Suprapubic skin (tissue), 4 donors: ENCODE results near the gene GAPDHS. TPM values are rescaled to one million over a fixed set of nuclear protein-coding genes. Genes with fewer than 3 reads are reported as not detected.

ENCODE experiments used
- DNase-seq, 2 donors: peaks; one replicate each; pipeline ENCODE4 v3.0.0-alpha.2; 2019; ENCODE audit warnings: low spot score in 2 of 2
- H3K27ac ChIP-seq: fragments of 200-600 bp; sonication (generic); one replicate; pipeline ENCODE4 v1.5.1; 2019
- H3K27me3 ChIP-seq: fragments of 200-600 bp; sonication (generic); one replicate; pipeline ENCODE4 v1.5.1; 2019
- H3K36me3 ChIP-seq: fragments of 200-600 bp; sonication (generic); one replicate; pipeline ENCODE4 v1.5.1; 2019
- H3K4me1 ChIP-seq: fragments of 200-600 bp; sonication (generic); one replicate; pipeline ENCODE4 v1.5.1; 2019
- H3K4me3 ChIP-seq: fragments of 200-600 bp; sonication (generic); one replicate; pipeline ENCODE4 v1.5.1; 2019; ENCODE audit warnings: mild to moderate bottlenecking
- H3K9me3 ChIP-seq: fragments of 200-600 bp; sonication (generic); one replicate; pipeline ENCODE4 v1.5.1; 2019
- EP300 ChIP-seq: sonication (generic); formaldehyde crosslinking; IDR thresholded peaks from one replicate; pipeline ENCODE4 v1.6.1; 2017; ENCODE audit warnings: antibody characterized with exemption
- POLR2A ChIP-seq, 2 donors: fragments of 450-650 bp; IDR thresholded peaks; one replicate each; pipeline ENCODE4 v1.6.1; 2017; ENCODE audit warnings: antibody characterized with exemption in 2 of 2, mild to moderate bottlenecking in 2 of 2, moderate library complexity in 2 of 2
- POLR2AphosphoS5 ChIP-seq, 3 donors: sonication (generic); formaldehyde crosslinking; IDR thresholded peaks; one replicate each; pipeline ENCODE4 v1.6.1; 2017; ENCODE audit warnings: antibody characterized with exemption in 3 of 3
- WGBS: methylation state at CpG from one replicate; pipeline ENCODE4 v1.1.5; 2018; 5-methylcytosine and 5-hydroxymethylcytosine counted together
- total RNA-seq, 4 donors: library from RNA; depleted of rRNA; stranded (reverse); fragments of >200 nt; gene quantifications; one replicate each; pipeline ENCODE4 v1.1.0, GENCODE V29; 2016
- TF ChIP-seq, protein P1 (sequence below), 2 donors: fragments of 200-600 bp in 1 of 2; fragments of 450-650 bp in 1 of 2; sonication (generic) in 1 of 2; IDR thresholded peaks; one replicate each; pipeline ENCODE4 v1.5.1; 2016 to 2019; ENCODE audit warnings: antibody characterized with exemption in 2 of 2, mild to moderate bottlenecking in 1 of 2, moderate library complexity in 1 of 2

Gene GAPDHS
- total RNA-seq, 4 donors from 2014 or later = 4.1 to 8.4 (median 6.4) TPM

DNA sequence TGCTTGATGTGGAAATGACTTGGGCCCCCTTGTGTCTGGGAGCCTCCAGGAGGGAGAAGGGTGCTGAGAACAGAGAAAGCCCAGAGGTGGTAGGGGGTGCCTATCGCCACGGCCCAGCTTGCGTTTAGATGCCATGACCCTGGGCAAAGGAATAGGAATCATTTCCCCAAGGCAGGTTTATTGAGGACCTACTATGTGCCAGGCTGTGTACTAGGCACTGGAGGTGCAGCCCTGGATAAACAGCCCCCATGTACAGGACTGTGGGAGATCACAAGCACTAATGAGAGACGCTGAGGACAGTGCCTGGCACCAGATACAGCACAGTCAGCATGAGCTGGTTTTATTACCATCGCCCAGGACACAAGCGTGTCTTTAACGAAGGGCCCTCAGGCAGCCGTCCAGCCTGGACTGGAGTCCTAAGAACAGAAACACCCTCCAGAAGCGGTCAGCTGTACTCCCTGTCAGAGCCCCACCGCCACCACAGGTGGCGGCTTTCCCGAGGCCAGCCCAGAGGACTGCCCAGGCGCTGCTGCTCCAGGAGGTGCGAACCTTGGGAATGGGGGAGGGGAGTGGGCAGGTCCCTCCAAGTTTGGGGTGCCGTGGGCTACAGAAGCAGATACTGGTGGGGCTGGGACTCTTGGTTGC is 16.7 kb downstream of the GAPDHS start:
- Histone ChIP-seq H3K4me3 (no peak overlapping the region), H3K27ac (no peak overlapping the region), H3K9me3 (no peaks in the 10 kb centered on the region), H3K4me1 (peaks cover 18% of the 10 kb centered on the region), H3K27me3 (no peaks in the 10 kb centered on the region), H3K36me3 (peaks cover 3% of the 10 kb centered on the region)
- WGBS = 97% methylated on average over 3 of the region's 15 CpGs
- no peak for DNase-seq
- TF ChIP-seq EP300 (no peak), POLR2A (IDR thresholded peaks at IDR 0.05) (no peak), POLR2AphosphoS5 (IDR thresholded peaks at IDR 0.05) (no peak)
- TF ChIP-seq, protein P1, sequence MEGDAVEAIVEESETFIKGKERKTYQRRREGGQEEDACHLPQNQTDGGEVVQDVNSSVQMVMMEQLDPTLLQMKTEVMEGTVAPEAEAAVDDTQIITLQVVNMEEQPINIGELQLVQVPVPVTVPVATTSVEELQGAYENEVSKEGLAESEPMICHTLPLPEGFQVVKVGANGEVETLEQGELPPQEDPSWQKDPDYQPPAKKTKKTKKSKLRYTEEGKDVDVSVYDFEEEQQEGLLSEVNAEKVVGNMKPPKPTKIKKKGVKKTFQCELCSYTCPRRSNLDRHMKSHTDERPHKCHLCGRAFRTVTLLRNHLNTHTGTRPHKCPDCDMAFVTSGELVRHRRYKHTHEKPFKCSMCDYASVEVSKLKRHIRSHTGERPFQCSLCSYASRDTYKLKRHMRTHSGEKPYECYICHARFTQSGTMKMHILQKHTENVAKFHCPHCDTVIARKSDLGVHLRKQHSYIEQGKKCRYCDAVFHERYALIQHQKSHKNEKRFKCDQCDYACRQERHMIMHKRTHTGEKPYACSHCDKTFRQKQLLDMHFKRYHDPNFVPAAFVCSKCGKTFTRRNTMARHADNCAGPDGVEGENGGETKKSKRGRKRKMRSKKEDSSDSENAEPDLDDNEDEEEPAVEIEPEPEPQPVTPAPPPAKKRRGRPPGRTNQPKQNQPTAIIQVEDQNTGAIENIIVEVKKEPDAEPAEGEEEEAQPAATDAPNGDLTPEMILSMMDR (IDR thresholded peaks at IDR 0.05) = no peak

DNA sequence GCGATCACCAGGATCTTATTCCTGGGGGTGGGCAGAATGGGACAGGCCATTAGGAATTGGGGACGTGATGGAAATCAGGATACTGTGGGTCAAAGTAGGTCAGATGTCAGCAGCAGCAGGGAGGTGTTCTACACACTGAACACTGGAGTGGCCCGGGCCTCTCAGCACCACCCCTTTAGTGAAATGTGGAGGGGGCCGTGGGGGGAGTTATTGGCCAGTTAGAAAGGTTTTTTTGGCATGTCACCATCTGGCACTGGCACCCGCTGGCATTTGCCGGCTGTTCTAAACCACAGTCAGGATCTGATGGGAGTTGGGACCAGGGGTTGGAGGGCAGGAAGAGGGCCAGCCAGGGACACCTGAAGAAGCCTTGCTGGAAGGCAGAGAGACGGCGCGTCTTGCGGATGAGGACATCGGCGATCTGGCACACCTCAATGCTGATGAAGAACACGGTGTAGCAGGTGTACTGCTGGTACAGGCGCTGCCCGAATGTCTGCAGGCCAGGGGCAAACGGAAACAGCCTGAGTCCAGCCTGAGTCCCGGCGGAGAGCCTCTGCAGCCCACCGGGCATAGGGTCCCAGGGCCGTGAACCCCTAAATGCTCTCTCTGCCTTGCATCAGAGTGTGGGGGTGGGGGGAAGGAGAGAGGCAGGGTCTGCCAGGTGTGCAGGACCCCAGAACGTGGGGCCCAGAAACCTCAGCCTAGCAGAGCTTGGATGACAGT is 18.0 kb downstream of the GAPDHS start:
- Histone ChIP-seq H3K4me1 (peaks cover 12% of the 10 kb centered on the region), H3K27me3 (no peaks in the 10 kb centered on the region), H3K4me3 (no peak overlapping the region), H3K36me3 (peaks cover 3% of the 10 kb centered on the region), H3K27ac (no peak overlapping the region), H3K9me3 (no peaks in the 10 kb centered on the region)
- no peak for DNase-seq
- WGBS = 79% methylated on average over 17 of the region's 21 CpGs
- TF ChIP-seq POLR2A (IDR thresholded peaks at IDR 0.05) (no peak), POLR2AphosphoS5 (IDR thresholded peaks at IDR 0.05) (no peak), EP300 (no peak)

DNA sequence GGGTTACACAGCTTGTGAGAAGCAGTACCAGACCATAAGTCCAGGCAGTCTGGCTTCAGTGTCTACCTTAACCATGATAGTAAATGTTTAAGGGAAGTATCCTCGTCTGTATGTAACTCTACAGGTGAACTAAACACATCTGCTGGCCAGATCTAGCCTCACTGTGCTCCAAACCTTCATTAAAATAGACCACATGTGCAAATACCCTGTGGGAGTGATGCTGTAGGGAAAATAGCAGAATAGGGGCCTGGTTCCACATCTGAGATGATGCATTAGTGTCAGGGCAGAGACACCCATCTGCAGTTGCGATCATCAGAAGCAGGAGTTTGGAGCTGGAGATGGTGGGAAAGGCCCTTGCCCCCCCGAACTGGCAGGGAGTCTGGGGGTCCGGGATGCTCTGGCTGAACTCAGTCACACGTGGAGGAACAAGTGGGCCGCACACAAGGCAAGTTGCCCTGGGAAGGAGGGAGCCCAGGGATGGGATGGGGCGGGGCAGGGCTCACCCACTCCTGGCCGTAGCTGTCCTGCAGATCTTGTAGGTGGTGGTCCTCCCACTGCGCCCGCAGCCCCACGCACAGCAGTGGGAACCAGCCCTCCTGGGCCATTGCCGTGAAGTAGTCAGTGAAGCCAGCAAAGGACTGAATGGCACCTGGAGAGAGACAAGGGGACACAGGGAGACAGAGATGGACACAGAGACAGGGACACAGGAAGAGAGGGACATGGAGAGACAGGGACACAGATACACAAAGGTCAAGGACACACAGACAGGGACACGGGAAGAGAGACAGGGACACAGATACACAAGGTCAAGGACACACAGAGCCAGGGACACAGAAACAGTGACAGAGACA is 19.5 kb downstream of the GAPDHS start:
- Histone ChIP-seq H3K4me3 (no peak overlapping the region), H3K27me3 (peaks cover 4% of the 10 kb centered on the region), H3K27ac (no peak overlapping the region), H3K4me1 (peaks cover 3% of the 10 kb centered on the region), H3K36me3 (no peaks in the 10 kb centered on the region), H3K9me3 (no peaks in the 10 kb centered on the region)
- TF ChIP-seq POLR2AphosphoS5 (IDR thresholded peaks at IDR 0.05) = no peak
- TF ChIP-seq EP300 = no peak
- no peak for TF ChIP-seq POLR2A (IDR thresholded peaks at IDR 0.05)
- TF ChIP-seq, protein P1 (IDR thresholded peaks at IDR 0.05) = no peak
- DNase-seq = no peak
- 71% methylated on average over 13 of the region's 13 CpGs for WGBS

DNA sequence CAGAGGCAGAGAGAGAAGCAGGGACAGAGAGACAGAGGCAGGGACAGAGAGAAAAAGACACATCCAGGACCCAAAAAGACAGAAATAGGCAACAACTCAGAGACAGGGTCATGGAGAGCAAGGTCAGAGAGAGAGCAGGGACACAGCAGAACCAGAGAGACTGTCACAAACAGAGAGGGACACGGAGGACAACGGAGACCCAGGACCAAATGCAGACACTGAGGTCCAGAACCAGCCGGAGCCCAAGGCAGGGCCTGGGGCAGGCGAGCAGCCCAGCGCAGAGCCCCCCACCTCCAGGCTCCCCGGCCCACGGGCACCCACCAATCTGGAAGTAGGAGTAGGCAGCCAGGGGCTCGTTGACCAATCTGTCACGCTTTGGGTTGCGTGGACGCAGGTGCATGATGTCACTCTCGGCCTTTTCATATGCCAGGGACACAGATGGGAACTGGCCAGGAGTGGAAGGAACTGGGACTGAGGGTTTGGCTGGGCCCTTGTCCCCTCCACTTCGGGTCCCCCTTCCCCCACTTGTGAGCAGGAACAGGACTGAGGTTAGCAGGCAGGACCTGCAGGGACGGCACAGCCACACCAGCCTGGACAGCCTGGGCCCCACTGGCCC is 20.2 kb downstream of the GAPDHS start:
- H3K36me3 ChIP-seq = no peaks in the 10 kb centered on the region
- TF ChIP-seq, protein P1 (IDR thresholded peaks at IDR 0.05) = no peak
- no peak for TF ChIP-seq POLR2A (IDR thresholded peaks at IDR 0.05)
- 76% methylated on average over 12 of the region's 14 CpGs for WGBS
- H3K27ac ChIP-seq = no peak overlapping the region
- H3K27me3 ChIP-seq = peaks cover 11% of the 10 kb centered on the region
- no peak overlapping the region for H3K4me3 ChIP-seq
- peaks cover 11% of the 10 kb centered on the region for H3K4me1 ChIP-seq
- no peaks in the 10 kb centered on the region for H3K9me3 ChIP-seq
- DNase-seq = no peak

DNA sequence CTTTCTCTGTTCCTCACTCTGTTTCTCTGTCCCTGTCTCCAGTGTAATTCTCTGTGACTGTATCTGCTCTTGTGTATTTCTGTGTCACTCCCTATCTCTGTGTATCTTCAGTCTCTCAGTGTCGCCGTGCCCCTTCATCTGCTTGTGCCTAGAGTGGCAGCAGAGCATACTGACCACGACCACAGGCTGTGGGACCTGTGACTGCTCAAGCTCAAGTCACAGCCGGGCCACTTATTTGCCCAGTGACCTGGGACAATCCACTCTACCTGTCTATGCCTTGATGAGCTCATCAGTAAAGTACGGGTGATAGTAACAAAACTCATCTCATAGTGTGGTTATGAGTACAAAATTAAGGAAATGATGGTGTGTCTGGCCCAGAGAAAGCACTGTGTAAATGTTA is 20.8 kb downstream of the GAPDHS start:
- 69% methylated on average over 5 of the region's 5 CpGs for WGBS
- TF ChIP-seq, protein P1 (IDR thresholded peaks at IDR 0.05) = no peak
- TF ChIP-seq POLR2A (IDR thresholded peaks at IDR 0.05) = no peak
- TF ChIP-seq POLR2AphosphoS5 (IDR thresholded peaks at IDR 0.05) = no peak
- no peak overlapping the region for H3K4me3 ChIP-seq
- H3K9me3 ChIP-seq = no peaks in the 10 kb centered on the region
- no peak for DNase-seq
- H3K4me1 ChIP-seq = peaks cover 13% of the 10 kb centered on the region
- H3K36me3 ChIP-seq = no peaks in the 10 kb centered on the region
- H3K27ac ChIP-seq = no peak overlapping the region
- H3K27me3 ChIP-seq = peaks cover 17% of the 10 kb centered on the region
